MM.1S (cell line): ENCODE results near the gene IRF8.

Experiments used
- DNase-seq: peaks from one replicate; pipeline ENCODE4 v3.0.0-alpha.2; 2015
- H2AFZ ChIP-seq: fragments of 300-600 bp; sonication (generic); 2 replicates; pipeline ENCODE4 v1.6.0; 2016; ENCODE audit warnings: antibody characterized with exemption, low read length
- H3F3A ChIP-seq: fragments of 300-600 bp; sonication (generic); 2 replicates; pipeline ENCODE4 v1.6.1; 2016; ENCODE audit warnings: mild to moderate bottlenecking, antibody characterized with exemption, low read length, moderate library complexity, mixed read lengths; ENCODE audit not compliant: insufficient read depth
- H3K27ac ChIP-seq: fragments of 300-600 bp; sonication (generic); 2 replicates; pipeline ENCODE4 v1.5.1; 2016; ENCODE audit warnings: mild to moderate bottlenecking, low read length
- H3K27me3 ChIP-seq: fragments of 300-600 bp; sonication (generic); replicated peaks from 2 replicates; pipeline ENCODE4 v1.6.0; 2016; ENCODE audit warnings: low read length; ENCODE audit not compliant: insufficient read depth
- H3K36me3 ChIP-seq: fragments of 300-600 bp; sonication (generic); replicated peaks from 2 replicates; pipeline ENCODE4 v1.6.1; 2016; ENCODE audit warnings: mild to moderate bottlenecking, low read length, mixed read lengths; ENCODE audit not compliant: insufficient read depth
- H3K4me1 ChIP-seq: fragments of 300-600 bp; sonication (generic); 2 replicates; pipeline ENCODE4 v1.6.1; 2016; ENCODE audit warnings: low read length, mixed read lengths
- H3K4me2 ChIP-seq: fragments of 300-600 bp; sonication (generic); 2 replicates; pipeline ENCODE4 v1.6.0; 2016; ENCODE audit warnings: low read depth, low read length
- H3K4me3 ChIP-seq: fragments of 300-600 bp; sonication (generic); 2 replicates; pipeline ENCODE4 v1.5.1; 2016; ENCODE audit warnings: low read length, mixed read lengths
- H3K79me2 ChIP-seq: fragments of 300-600 bp; sonication (generic); 2 replicates; pipeline ENCODE4 v1.6.1; 2016; ENCODE audit warnings: mixed run types, low read length, mixed read lengths
- H3K9ac ChIP-seq: fragments of 300-600 bp; sonication (generic); 2 replicates; pipeline ENCODE4 v1.6.1; 2016; ENCODE audit warnings: low read length, mixed read lengths
- H3K9me2 ChIP-seq: fragments of 300-600 bp; sonication (generic); replicated peaks from 2 replicates; pipeline ENCODE4 v1.6.1; 2016; ENCODE audit warnings: mild to moderate bottlenecking, low read length, mixed read lengths; ENCODE audit not compliant: insufficient read depth
- H3K9me3 ChIP-seq: fragments of 300-600 bp; sonication (generic); replicated peaks from 2 replicates; pipeline ENCODE4 v1.6.1; 2016; ENCODE audit warnings: mild to moderate bottlenecking, low read length, mixed read lengths; ENCODE audit not compliant: insufficient read depth
- H4K20me1 ChIP-seq: fragments of 300-600 bp; sonication (generic); 2 replicates; pipeline ENCODE4 v1.6.1; 2016; ENCODE audit warnings: mild to moderate bottlenecking, low read length, moderate library complexity, mixed read lengths; ENCODE audit not compliant: insufficient read depth
- EZH2 ChIP-seq: fragments of 300-600 bp; sonication (generic); optimal IDR thresholded peaks from 2 replicates; pipeline ENCODE3; 2017; ENCODE audit warnings: low read depth, mild to moderate bottlenecking, antibody characterized with exemption, low read length, mixed read lengths
- EZH2phosphoT487 ChIP-seq: fragments of 300-600 bp; sonication (generic); IDR thresholded peaks from 2 replicates; pipeline ENCODE4 v1.6.1; 2018; ENCODE audit warnings: antibody characterized with exemption, low read length
- TF ChIP-seq, protein P1 (sequence below): fragments of 300-600 bp; sonication (generic); IDR thresholded peaks from 2 replicates; pipeline ENCODE4 v1.5.1; 2016; ENCODE audit warnings: antibody characterized with exemption, low read length, mixed read lengths

Gene IRF8

DNA sequence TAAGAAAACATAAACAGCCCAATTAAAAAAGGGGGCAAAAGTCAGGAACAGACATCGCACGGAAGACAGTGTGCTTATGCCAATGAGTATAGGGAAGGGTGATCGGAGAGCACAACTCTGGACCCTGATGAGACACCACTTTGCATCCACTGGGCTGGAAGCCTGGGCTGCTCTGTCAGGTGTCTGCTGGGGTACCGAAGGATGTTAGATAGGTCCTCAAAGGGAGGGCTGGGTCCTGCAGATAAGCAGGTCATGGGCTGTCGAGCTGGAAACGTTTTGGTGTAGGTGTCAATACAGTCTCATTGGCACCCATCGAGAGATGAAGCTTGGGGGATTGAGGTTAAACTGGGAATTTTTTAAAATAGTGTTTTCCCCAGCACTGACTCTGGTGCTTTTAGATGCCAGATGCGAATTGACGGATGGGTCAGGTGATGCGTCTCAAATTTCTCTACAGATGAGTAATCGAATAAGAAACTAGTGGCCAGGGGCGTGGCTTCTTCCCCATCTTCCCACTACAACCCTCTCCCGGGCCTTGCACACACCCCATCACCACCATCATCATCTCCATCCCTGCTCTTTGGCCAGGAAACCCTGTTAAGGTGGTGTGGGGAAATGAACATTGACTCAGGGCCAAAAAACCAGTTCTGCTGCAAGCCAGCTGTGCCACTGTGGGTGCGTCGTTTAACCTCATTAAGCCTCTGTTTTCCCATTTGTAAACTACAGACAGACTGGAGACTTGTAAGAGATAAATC lies 47.8 kb upstream of the IRF8 start:
- TF ChIP-seq, protein P1, sequence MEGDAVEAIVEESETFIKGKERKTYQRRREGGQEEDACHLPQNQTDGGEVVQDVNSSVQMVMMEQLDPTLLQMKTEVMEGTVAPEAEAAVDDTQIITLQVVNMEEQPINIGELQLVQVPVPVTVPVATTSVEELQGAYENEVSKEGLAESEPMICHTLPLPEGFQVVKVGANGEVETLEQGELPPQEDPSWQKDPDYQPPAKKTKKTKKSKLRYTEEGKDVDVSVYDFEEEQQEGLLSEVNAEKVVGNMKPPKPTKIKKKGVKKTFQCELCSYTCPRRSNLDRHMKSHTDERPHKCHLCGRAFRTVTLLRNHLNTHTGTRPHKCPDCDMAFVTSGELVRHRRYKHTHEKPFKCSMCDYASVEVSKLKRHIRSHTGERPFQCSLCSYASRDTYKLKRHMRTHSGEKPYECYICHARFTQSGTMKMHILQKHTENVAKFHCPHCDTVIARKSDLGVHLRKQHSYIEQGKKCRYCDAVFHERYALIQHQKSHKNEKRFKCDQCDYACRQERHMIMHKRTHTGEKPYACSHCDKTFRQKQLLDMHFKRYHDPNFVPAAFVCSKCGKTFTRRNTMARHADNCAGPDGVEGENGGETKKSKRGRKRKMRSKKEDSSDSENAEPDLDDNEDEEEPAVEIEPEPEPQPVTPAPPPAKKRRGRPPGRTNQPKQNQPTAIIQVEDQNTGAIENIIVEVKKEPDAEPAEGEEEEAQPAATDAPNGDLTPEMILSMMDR = no peak
- TF ChIP-seq EZH2phosphoT487 (no peak), EZH2 (no peak)
- no peaks in the 10 kb centered on the region for H3K9me2 ChIP-seq
- H2AFZ ChIP-seq = no peak overlapping the region
- no peaks in the 10 kb centered on the region for H4K20me1 ChIP-seq
- H3K4me1 ChIP-seq = no peaks in the 10 kb centered on the region
- no peaks in the 10 kb centered on the region for H3F3A ChIP-seq
- no peak overlapping the region for H3K4me2 ChIP-seq
- peaks cover 87% of the 10 kb centered on the region for H3K27me3 ChIP-seq
- no peak overlapping the region for H3K9ac ChIP-seq
- no peaks in the 10 kb centered on the region for H3K36me3 ChIP-seq
- H3K27ac ChIP-seq = no peak overlapping the region
- no peak for DNase-seq
- H3K9me3 ChIP-seq = no peaks in the 10 kb centered on the region
- H3K4me3 ChIP-seq = no peak overlapping the region
- no peaks in the 10 kb centered on the region for H3K79me2 ChIP-seq

GRCh38 chr16:85853547-85854545 lies 45.1 kb upstream of the IRF8 start:
- TF ChIP-seq EZH2 = no peak
- TF ChIP-seq, protein P1 = no peak
- no peak for TF ChIP-seq EZH2phosphoT487
- no peak for DNase-seq

GRCh38 chr16:85854935-85855334 lies 44.0 kb upstream of the IRF8 start:
- Histone ChIP-seq H3K9me3 (no peaks in the 10 kb centered on the region), H3K4me1 (no peaks in the 10 kb centered on the region), H3K9me2 (no peaks in the 10 kb centered on the region), H3F3A (no peaks in the 10 kb centered on the region), H3K27ac (no peak overlapping the region), H3K4me2 (no peak overlapping the region), H3K36me3 (no peaks in the 10 kb centered on the region), H3K4me3 (no peak overlapping the region), H4K20me1 (no peaks in the 10 kb centered on the region), H3K79me2 (no peaks in the 10 kb centered on the region), H3K9ac (no peak overlapping the region), H2AFZ (no peak overlapping the region), H3K27me3 (peaks cover 77% of the 10 kb centered on the region)
- TF ChIP-seq, protein P1 = no peak
- no peak for TF ChIP-seq EZH2phosphoT487
- TF ChIP-seq EZH2 = no peak
- no peak for DNase-seq

More at GRCh38 chr16:85853547-85854545, 45.1 kb upstream of the IRF8 start:
- no peaks in the 10 kb centered on the region for H3K4me1 ChIP-seq
- no peaks in the 10 kb centered on the region for H3K9me2 ChIP-seq
- no peak overlapping the region for H3K27ac ChIP-seq
- H3K4me2 ChIP-seq = no peak overlapping the region
- no peak overlapping the region for H3K9ac ChIP-seq
- H3K79me2 ChIP-seq = no peaks in the 10 kb centered on the region
- H4K20me1 ChIP-seq = no peaks in the 10 kb centered on the region
- H3K4me3 ChIP-seq = no peak overlapping the region
- no peaks in the 10 kb centered on the region for H3F3A ChIP-seq
- H3K9me3 ChIP-seq = no peaks in the 10 kb centered on the region
- H3K27me3 ChIP-seq = peaks cover 77% of the 10 kb centered on the region
- H3K36me3 ChIP-seq = no peaks in the 10 kb centered on the region
- H2AFZ ChIP-seq = no peak overlapping the region
